Measurements from ENCODE around the gene TMEM87B. TPM values are rescaled to one million over a fixed set of nuclear protein-coding genes. Genes with fewer than 3 reads are reported as not detected.
A peak's percentile ranks its signal among the peaks of the same experiment; 100 is the strongest.

Gene TMEM87B
- total RNA-seq, 1 donor, result 112 TPM

DNA sequence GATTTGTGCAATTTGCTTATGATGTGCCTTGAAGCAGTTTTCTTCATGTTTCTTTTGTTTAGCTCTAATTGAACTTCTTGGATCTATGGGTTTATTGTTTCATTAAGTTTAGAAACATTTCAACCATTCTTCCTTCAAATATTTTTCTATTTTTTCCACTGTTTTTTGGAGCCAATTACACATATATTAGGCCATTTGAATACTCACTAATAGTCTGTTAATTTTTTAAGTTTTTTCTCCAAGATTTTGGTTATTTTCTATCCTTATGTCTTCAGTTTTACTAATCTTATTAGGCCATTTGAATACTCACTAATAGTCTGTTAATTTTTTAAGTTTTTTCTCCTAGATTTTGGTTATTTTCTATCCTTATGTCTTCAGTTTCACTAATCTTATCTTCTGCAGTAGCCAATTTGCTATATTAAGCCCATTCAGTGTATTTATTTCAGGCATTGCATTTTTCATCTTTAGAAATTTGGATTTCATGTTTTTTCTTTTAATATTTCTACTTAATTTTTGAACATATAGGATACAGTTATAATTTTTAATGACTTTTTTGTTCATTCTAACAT, 9.5 kb upstream of the TMEM87B start:
- no peak overlapping the region for H3K4me3 ChIP-seq (ENCODE audit: low read depth, low read length)
- no peak for DNase-seq (ENCODE audit: low read depth)
- TF ChIP-seq, protein P1, sequence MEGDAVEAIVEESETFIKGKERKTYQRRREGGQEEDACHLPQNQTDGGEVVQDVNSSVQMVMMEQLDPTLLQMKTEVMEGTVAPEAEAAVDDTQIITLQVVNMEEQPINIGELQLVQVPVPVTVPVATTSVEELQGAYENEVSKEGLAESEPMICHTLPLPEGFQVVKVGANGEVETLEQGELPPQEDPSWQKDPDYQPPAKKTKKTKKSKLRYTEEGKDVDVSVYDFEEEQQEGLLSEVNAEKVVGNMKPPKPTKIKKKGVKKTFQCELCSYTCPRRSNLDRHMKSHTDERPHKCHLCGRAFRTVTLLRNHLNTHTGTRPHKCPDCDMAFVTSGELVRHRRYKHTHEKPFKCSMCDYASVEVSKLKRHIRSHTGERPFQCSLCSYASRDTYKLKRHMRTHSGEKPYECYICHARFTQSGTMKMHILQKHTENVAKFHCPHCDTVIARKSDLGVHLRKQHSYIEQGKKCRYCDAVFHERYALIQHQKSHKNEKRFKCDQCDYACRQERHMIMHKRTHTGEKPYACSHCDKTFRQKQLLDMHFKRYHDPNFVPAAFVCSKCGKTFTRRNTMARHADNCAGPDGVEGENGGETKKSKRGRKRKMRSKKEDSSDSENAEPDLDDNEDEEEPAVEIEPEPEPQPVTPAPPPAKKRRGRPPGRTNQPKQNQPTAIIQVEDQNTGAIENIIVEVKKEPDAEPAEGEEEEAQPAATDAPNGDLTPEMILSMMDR (IDR thresholded peaks at IDR 0.05; ENCODE audit: insufficient read depth, low read depth, low read length), result no peak

DNA sequence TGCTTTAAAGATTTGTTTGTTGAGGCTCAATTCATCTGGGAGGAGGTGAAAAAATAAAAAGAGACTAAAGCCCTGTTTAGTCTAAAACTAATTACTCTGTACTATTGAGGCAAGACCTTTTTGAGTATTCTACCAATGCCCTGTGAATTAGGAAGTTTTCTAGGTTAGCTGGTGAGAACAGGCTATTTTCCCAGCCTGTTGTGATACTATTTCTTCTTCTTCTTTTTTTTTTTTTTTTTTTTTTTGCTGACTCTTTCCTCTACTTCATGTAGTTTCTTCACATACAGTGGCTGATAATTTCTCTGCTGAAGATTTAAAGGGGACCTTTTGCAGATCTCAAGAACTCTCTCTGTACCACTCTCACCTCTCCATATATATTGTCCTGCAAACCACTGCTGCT, 8.8 kb upstream of the TMEM87B start:
- TF ChIP-seq, protein P1 (IDR thresholded peaks at IDR 0.05; ENCODE audit: insufficient read depth, low read depth, low read length), result no peak
- DNase-seq (ENCODE audit: low read depth), result no peak
- no peak overlapping the region for H3K4me3 ChIP-seq (ENCODE audit: low read depth, low read length)

DNA sequence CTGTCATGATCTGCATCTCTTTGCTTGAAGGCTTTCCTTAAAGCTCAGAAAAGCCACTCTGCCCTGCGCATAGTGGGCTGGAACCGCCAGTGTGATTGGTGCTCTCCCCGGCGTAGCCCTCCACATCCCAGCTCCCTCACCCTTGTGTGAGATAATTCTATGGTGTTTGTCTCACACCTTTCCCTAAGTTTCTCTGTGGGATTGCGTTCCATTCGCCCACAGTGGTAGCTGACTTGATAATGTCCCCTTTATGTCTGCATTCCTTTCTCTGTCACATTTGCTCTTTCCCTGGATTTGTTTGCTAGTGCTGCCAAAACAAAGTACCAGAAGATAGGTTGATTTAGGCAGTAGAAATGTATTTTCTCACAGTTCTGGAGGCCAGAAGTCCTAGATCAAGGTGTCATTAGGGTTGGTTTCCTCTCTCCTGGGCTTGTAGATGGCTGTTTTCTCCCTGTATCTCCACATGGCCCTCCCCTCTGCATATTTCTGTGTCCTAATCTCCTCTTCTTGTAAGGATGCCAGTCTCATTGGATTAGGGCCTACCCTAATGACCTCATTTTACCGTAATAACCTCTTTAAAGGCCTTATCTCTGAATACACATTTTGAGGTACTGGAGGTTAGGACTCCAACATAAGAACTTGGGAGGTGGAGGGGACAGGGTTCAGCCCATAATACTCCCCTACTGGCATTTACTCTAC, 7.4 kb upstream of the TMEM87B start:
- TF ChIP-seq, protein P1 (IDR thresholded peaks at IDR 0.05; ENCODE audit: insufficient read depth, low read depth, low read length), result no peak
- no peak overlapping the region for H3K4me3 ChIP-seq (ENCODE audit: low read depth, low read length)
- DNase-seq (ENCODE audit: low read depth), result no peak

DNA sequence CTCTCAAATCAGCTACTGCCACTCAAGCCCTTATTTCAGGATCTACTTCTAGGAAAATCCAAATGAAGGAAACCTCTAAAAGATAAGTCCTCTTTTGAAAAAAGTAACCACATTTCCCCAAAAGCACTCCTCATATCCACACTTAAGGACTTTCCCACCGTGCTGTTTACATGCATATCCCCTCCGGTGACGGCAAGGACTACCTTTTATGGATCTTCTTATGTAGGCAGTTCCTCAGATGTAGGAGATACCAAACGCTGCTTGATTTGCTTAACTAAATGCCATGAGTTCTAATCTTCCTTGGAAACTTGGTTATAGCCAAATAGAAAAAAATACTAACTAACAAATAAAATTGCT, 6.9 kb upstream of the TMEM87B start:
- TF ChIP-seq, protein P1 (IDR thresholded peaks at IDR 0.05; ENCODE audit: insufficient read depth, low read depth, low read length), result no peak

DNA sequence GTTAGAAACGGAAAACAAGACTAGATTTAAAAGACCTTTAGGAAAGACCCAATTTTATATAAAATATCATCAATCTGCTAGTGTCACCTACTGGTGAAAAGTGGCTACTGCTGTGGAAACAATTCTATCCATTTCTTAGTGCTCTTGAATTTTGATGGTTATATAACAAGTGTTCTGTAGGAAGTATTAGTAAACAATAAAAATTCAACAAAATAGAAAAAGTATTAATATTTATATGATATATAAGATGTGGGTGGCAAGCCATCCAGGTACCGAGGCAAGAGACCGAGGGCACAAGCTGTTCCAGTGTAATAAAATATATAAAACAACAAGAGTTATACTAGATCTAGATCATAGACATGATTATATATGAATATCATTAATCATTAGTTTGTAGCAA, 6.2 kb upstream of the TMEM87B start:
- peak; percentile 70 for DNase-seq (ENCODE audit: low read depth)
- TF ChIP-seq, protein P1 (IDR thresholded peaks at IDR 0.05; ENCODE audit: insufficient read depth, low read depth, low read length), result peak; percentile 73
- H3K4me3 ChIP-seq (ENCODE audit: low read depth, low read length), result no peak overlapping the region

More for the DNA sequence above, 6.9 kb upstream of the TMEM87B start:
- no peak overlapping the region for H3K4me3 ChIP-seq (ENCODE audit: low read depth, low read length)
- no peak for DNase-seq (ENCODE audit: low read depth)

DNA sequence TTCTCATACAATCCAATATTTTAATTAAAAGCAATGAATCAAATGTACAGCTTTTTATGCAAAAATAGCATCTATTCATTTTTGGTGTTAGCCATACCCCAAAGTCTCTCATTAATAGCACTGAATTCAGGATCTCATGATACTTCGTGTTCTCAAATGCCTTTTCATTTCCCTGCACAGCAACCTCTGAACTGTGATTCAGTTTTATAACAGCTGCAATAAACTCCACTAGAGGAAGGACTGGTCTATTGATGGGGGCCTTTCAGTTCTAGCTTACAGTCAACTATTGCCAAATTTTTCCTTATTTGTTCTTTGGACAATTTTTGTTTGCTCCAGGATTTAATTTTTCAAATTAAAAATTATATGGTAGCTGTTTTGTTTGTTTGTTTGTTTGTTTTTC, 4.8 kb upstream of the TMEM87B start:
- no peak for DNase-seq (ENCODE audit: low read depth)
- H3K4me3 ChIP-seq (ENCODE audit: low read depth, low read length), result no peak overlapping the region
- TF ChIP-seq, protein P1 (IDR thresholded peaks at IDR 0.05; ENCODE audit: insufficient read depth, low read depth, low read length), result no peak
